ENCODE data around the gene MYOM3.
"Not testable (repeated sequence)": the region's sequence is repeated elsewhere in the genome, so short reads cannot be mapped to it uniquely, and the experiment has no call there.

The MYOM3 gene

DNA sequence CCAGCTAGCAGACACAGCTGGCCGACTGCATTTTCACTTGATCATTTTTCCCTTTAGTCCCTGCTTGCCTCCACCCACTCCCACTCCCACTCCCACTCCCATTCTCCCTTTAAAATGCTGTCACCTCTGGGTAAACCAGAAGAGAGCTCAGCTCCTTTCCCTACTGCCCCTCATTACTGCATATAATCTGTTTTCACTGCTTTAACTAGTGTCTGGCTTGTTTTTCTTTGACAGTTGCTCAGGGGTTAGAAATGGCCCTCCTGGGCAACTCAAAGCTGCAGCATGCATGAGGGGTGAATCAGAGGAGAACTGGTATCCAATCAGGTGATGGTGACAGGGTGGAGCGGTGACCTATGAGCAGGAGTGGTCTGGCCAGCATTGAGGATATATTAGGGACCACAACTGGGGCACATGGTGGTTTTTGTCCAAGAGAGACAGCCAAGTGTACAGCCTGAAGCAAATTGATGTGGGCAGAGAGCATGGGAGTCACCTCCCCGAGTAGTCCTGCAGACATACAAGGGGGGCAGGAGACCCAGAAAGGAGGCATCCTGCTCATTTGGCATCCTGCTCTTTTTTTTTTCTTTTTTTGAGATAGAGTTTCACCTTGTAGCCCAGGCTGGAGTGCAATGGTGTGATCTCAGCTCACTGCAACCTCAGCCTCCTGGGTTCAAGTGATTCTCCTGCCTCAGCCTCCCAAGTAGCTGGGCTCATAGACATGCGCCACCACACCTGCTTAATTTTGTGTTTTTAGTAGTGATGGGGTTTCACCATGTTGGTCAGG, 89.2 kb downstream of the MYOM3 start:
- no peak for DNase-seq

- no peak for DNase-seq
Measured at GRCh38 chr1:24021403-24022266, 90.3 kb downstream of the MYOM3 start.

- DNase-seq, result no peak
Measured at GRCh38 chr1:24020470-24020869, 91.5 kb downstream of the MYOM3 start.

DNA sequence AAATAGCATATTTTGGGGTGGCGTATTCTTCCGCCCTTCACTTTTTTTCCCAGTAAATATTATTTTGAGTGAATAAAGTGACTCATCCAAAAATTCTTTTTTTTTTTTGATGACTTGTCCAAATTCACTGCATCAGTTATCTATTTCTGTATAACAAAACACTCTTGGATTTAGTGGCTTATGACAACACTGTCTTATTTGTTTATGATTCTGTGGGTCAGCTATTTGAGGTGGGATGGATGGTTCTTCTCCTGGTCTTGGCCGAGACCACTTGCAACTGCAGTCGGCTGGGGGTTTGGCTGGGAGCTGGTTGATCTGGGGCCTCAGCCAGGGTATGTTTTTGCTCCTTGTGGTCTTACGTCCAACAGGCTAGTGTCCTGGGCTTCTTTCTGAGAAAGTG, 91.9 kb downstream of the MYOM3 start:
- no peak for DNase-seq

DNA sequence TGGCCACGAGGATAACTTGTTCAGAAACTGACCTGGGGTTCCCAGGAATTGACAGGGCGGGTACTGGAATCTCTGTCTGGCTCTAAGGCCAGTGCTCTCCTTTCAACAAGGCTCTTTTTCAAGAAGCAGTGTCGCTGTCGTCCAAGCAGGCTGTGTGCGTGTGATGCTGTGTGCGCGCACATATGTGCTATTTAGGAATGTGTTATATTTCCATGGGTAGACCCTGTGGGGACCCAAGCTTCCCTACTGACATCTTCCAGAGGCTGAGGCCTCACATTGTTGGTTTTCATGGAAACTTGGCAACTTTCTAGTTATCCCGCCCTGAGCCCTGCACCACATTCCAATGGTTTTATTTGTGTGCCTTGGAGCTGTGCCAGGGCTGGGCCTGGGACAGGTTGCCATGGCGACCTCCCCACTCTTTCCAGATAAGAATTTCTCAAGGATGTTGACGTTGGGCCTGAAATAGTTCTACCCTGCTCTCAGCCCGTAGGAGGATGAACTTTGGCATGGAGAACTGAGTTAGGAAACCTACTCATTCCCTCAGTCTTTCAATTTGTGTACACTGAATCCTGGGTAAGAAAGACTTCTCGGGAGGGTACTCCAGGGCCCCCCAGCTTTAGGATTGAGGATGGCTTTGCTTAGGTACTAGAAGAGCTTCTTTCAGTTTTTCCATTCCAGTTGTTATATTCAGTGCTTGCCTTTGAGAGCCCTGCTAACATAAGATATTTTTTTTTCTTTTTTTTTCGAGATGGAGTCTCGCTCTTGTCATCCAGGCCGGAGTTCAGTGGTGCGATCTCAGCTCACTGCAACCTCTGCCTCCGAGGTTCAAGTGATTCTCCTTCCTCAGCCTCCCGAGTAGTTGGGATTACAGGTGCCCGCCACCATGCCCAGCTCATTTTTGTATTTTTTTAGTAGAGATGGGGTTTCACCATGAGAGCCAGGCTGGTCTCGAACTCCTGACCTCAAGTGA, 93.0 kb downstream of the MYOM3 start:
- no peak for DNase-seq

DNA sequence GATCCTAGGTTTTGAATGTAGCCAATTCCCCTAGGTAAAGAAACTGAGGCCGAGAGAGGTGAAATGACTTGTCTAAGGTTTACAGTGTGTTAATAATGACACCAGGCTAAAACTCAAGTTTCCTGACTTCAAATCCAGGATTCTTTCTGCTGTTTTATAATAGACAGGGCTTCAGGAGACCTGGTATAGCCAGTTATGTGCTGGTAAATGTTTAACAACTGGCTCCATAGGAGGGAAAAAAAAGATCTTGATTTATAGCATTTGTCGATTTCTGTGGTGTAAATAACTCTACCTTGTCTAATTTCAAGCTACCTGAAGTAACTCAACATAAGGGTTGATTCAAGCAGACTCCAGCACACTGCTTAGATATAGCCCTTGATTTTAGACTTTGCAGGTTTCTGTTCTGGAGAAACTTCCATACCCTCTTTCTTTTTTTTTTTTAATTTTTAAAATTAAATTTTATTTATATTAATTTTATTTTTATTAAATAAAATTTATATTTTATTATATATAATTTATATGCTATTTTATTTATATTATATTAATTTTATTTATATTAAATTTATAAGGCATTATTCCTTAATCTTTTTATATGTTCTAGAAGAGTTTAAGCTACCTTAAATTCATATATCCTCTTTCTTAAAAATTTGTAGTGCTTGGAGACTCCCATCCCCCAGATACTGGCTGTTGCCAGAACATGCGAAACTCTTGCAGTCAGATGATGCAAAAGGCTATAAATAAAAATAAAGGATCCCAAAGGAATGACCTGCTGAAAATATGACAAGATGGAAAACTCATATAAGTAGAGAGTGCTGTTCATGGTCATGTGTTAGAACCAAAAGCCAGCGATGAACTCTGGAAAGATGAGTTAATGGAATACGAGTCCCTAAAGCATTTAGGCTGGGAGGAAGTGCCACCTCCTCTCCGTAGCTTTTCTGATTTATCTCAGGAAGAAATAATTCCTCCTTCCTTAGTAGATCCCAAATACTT, 96.4 kb downstream of the MYOM3 start:
- DNase-seq, result no peak

DNA sequence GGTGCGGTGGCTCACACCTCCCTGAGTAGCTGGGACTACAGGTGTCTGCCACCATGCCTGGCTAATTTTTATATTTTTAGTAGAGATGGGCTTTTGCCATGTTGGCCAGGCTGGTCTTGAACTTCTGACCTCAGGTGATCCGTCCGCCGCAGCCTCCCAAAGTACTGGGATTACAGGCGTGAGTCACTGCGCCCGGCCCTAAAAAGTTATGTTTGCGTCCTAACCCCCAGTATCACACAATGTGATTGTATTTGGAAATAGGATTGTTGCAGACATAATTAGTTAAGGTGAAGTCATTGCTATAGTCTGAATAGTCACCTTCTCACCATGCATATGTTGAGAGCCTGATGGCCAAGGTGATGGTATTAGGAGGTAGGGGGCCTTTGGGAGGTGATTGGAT, 99.1 kb downstream of the MYOM3 start:
- not testable (repeated sequence) for DNase-seq

GRCh38 chr1:24010650-24011049, 101.3 kb downstream of the MYOM3 start:
- DNase-seq, result no peak

GRCh38 chr1:24009406-24009805, 102.5 kb downstream of the MYOM3 start:
- DNase-seq, result no peak

- DNase-seq, result not testable (repeated sequence)
Measured at GRCh38 chr1:24008574-24009184, 103.3 kb downstream of the MYOM3 start.

GRCh38 chr1:24007079-24007478, 104.9 kb downstream of the MYOM3 start:
- no peak for DNase-seq
